DOHH2 (cell line): ENCODE data around the gene GMPR.

Experiments used
- CTCF ChIP-seq: fragments of 200-600 bp; sonication (generic); IDR thresholded peaks from one replicate; pipeline ENCODE4 v1.5.1; 2014; ENCODE audit warnings: antibody characterized with exemption, mild to moderate bottlenecking, low read depth, low read length; ENCODE audit not compliant: poor library complexity, severe bottlenecking
- EZH2phosphoT487 ChIP-seq: fragments of 200-600 bp; sonication (generic); IDR thresholded peaks from 2 replicates; pipeline ENCODE4 v1.6.1; 2017; ENCODE audit warnings: borderline replicate concordance, mild to moderate bottlenecking, antibody characterized with exemption, low read length, moderate library complexity, mixed read lengths

DNA sequence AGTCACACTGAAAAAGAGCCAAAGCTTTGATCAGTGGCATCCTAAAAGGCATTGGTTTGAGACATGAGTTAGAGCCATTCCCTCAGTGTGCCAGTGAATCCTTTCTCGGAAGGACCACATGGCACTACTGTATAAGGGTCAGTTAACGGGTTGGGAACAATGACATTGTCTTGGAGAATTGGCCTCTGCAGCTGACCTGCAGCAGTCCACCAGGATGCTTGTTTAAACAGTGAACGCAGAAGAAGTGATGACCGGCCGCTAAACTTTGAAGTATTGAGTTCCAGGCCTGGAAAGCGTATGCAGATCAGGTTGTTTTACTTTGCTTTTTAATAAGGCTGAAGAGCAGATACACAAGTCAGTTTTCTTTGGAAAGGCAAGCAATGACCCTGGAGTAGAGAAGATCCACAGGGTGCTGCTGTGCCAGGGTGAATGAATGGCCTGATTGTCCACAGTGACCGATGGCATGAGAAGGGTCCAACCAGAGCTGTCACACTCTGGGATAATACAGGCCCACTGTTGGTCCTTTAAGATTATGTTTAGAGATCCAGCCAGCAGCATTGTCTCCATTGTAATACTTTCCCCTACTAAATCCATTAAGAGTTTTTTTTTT lies 57.8 kb downstream of the GMPR start:
- TF ChIP-seq CTCF (no peak), EZH2phosphoT487 (no peak)
